GM15510 (cell line): ENCODE measurements around the gene DDX10.

Source experiments
- POLR2A ChIP-seq: IDR thresholded peaks from 3 replicates; pipeline ENCODE4 v1.6.1; 2011; ENCODE audit warnings: borderline replicate concordance; ENCODE audit not compliant: insufficient read length; ENCODE audit errors: extremely low read depth

DDX10 gene

DNA sequence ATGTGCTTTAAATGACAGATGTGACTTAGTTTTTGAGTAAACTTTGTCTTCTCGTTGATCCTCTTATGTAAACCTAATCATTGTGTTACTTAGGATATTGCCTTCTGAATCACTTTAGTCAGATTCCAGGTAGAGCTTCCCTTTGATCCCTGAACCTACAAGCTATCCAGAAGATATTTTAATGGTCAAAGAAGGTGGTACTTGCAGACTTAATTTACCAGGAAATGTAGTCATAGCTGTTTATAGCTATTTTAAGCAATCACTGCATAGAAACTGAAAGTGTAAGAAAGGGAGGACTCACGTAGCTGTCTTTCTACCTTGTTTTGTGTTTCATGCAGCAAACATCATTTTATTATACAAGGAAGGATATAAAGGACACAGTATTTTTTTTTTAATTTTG lies 189.5 kb downstream of the DDX10 start:
- TF ChIP-seq POLR2A = no peak

DNA sequence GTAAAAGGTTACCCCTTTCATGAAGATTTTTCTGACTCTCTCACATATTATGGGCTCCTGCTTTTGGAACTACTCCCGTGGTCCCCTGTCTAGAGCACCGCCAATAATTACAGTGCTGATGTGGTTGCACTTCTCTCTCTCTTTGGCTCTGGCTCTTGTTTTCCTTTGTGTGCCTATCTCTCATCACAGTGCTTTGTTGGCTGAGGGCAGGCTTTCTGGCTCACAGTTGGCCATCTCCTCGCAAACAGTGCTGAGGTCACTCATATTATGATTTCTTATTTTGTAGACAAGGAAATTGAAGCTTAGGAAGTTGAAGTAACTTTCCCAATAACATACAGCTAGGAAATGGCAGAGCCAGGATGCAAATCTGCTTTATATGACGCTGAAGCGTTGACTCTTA lies 192.5 kb downstream of the DDX10 start:
- no peak for TF ChIP-seq POLR2A

DNA sequence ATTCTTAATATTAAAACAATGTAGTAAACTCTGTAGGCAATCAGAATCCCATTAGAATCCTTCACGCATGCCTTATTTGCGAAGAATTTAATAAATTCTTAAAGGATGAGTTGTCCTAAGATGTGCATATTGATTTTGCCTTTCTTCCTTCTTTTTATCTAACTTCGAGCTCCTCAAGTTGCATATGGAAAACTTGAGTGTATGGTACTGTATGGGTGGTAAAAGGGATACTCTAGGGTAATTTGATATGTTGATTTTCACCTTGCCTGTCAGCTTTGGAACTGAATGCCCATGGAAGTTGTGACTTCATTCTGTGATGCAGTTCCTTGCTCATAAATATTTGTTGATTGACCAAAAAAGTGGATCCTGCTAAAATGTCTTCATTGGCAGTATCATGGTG lies 193.8 kb downstream of the DDX10 start:
- TF ChIP-seq POLR2A = no peak

DNA sequence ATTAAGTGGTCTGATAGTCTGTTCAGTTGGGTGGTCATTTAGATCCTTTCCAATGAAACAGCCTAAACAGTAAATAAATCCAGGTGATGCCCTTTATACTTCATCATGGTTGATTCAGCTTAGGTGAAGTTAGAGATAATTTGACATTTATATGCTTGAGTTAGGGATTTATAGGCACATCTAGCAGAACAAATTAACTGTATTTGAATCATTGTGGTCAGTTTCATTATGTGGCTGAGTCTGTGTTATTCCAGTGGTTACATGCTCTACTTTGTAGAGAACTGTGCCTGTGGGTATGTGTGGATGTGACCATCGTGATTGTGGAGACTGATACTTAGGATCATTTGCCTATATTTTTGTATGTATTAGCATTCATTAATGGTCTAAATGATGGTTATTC lies 194.6 kb downstream of the DDX10 start:
- TF ChIP-seq POLR2A = no peak

DNA sequence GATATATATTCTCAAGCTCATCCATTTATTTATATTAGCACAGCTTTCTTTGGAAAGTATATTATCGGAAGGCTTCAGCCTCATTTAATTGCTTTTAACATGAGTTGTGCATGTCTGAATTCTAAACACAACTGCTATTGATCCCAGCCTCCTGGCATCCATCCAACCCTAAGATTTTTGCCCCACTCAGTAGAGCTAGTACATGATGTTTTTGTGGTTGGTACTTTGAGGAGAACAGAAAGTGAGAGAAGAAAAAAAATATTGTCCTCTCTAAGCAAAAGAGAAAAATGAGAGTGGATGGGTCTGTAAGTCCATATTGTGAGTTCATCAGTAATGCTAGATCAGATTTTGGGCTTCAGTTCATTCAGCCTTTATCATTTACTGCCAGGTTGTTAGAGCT lies 198.7 kb downstream of the DDX10 start:
- no peak for TF ChIP-seq POLR2A

DNA sequence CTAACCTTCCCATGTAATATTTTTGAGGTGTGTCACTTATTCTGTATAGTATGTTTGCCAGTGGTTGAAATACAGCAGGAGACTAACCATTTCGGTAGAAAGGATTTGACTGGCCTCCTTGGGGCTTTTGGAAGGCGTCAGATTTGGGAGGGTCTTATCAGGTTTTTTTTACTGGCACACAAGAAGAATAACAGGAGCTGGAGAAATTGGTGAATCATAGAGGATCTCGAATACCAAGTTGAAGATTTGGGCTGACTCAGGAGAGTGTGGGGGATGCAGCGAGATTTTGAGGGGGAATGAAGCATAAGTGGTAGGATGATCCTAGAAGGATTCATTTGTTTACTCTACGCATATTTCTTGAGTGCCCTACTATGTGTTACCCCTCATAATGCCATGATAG lies 200.5 kb downstream of the DDX10 start:
- TF ChIP-seq POLR2A = no peak

DNA sequence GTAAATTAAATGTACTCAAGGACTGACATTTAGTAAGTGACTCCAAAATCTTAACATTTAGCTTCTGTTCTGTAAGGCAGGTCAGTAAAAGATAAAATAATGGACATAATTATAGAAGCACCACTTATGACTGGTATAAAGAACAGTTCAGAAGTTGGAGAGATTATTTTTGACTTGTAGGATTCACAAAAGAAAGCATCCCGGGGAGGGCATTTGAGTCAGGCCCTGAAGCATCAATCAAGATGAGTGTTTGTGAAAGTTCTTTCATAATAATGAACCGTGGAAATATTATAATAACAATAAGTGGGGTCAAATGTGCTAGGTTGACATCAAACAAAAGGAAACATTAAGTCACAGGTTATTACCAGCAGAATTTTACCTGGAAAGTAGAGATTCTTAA lies 201.9 kb downstream of the DDX10 start:
- TF ChIP-seq POLR2A = no peak

DNA sequence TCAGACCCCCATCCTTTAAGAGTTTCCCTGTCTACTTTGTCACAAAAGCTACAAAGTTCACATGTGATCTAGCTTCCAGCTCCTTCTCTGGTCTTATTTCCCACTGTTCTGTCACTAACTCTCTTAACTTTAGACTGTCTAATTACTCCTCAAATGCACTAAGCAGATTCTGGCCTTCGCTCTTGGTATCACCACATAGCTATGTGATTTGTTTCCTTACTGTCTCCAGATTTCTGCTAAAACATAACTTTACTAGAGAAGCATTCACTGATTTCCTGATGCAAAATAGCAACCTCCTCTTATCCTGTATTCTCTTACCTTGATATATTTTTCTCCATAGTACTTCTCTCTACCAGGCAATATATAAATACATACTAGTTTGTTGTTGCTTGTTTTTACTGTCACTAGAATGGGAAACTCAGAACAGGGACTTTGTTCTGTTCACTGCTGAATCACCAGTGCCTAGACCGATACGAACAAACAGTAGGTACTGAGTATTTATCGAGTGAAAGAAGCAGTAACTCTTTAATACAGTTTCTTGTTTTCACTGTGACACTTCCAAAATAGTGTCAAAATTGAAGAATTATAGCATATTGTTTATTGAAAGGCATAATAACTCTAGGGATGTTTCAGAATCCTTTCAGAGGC lies 205.6 kb downstream of the DDX10 start:
- TF ChIP-seq POLR2A = no peak

DNA sequence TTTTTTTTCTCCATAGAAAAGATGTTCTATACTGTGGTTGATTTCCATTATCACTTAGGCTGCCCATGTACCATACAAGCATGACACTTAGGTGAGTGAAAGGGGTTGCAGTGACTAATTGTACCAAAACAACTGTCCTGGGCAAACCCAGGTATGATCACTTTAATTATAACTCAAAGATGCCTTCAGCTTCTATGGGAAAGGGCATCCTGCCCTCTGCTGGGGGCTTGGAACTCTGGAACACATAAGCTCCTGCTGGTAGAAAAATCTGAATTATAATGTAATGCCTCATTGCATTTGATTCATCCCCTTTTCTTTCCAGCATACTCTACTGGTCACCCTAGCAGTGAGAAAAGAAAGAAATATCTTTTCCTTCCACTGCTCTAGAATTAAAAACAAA lies 206.3 kb downstream of the DDX10 start:
- no peak for TF ChIP-seq POLR2A

DNA sequence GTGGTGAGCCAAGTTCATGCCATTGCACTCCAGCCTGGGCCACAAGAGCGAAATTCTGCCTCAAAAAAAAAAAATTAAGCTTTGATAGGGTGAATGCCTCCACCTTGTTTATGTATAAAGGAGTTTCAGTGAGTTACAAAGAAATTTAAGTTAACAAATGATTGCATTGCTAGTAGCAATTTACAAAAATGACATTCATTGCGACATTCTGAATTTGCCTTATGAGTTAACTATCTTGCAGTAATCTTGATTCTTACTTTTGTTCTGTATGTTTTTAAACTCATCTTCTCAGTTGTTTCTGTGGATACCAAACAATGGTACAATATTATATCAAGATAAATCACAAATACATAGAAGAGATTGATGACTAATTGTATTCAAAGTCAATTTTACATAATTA lies 207.0 kb downstream of the DDX10 start:
- no peak for TF ChIP-seq POLR2A

DNA sequence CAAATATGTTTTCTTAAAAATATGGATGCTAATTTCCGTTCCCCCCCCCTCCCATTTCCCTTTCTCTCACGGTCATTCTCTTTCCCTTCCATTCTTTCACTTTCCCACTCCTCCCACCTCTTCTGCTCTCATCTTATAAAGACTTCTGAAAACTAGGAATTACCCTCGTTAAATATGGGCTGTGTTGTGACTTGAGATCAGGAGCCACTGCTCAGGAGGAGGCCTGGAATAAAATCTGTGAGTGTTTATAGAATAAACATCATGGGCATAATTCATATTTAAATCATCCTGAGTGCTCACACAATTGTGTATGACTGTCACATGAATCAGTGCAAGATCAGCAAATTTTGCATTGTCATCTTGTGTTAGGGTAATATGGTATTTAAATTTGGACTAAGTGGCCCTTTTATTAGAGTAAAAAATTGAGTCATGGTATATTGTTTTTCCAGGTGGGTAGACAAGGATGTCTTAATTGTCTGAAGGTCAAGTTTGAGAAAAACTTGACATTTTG lies 208.0 kb downstream of the DDX10 start:
- no peak for TF ChIP-seq POLR2A

DNA sequence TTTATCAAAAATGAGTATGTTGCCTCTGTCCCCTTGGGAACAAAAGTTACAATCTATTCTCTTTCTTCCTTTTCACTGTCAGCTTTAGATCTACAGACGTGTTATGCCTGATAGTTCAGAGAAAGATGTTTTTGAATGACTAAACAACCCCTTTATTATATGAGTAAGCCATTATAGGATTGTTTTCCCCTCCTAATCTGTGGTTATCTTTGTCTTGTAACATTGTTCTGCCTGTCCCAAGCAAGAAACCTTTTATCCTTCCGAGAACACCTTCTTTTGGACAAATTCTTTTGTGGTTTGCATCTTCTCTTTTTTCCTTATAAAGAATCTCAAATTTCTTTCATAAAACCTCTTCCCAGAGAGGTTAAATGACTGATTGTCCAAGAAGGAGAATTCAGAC lies 208.4 kb downstream of the DDX10 start:
- no peak for TF ChIP-seq POLR2A

DNA sequence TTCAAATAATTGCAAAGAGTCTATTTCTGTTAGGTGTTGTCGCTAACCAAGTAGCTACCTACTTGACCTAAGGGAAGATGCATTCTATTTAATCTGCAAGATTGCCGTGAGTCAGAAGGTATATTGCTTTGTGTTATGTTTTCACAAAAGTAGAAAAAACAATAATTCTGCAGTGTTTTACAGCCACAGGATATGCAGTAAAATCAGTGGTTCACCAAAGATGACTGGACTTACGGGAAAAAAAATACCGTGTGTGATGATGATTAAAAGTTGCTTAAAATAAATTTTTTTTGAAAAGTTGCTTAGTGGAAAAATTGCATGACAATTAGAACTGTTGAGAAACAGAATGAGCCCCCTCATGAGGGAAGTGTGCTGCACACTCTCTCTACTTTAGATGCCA lies 209.1 kb downstream of the DDX10 start:
- TF ChIP-seq POLR2A = no peak

DNA sequence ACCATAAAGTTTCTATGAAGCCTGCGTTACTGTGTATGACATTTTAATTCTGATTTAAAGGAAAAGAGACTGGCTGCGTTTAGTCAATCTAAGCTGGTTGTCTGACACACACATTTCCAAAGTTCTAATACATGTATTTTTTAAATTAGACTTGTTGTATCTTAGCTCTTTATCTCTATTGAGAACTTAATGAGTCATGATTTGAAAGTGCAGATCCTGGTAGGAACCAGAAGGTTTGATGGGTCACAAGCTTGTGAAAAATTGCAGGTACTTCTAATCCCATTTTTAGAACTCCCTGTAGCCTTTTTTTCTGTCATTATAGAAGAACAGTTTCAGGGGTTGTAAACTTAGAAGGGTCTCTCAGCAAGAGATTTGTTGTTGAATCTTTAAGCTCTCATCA lies 210.3 kb downstream of the DDX10 start:
- TF ChIP-seq POLR2A = no peak

DNA sequence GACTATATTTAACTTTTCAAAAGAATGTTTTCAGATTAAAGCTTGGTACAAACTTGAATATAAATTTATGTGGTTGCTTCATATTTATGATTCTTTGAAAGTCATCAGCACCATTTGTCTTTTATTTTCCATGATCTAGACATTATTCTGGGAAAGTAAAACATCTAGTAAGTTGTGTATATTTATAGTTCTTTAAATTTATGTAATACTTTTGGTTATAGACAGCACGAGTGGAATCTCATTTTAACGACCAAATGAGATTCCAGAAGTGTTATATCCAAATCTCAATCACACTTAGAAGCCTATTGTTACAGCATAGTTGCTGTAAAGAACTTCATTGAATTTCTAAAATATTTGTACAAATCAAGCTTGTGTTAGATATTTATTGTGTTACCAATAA lies 212.3 kb downstream of the DDX10 start:
- no peak for TF ChIP-seq POLR2A

DNA sequence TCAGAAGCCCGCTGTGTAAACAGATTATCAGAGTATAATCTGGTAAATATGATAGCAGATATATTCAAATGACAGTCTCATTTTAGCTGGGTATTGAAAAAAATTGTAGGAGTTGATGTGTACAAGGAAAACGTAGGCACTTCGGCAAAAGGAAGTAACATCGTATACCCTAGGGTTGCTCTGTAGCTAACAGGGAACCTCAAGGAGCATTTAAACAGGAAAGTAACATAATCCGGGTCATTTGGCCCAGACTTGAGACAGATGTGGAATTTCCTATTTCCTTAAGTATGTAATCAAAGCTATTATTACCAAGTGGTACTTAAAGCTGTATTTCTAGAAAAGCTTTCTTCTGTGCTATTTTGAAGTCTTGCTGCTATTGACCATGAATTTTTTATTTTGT lies 215.6 kb downstream of the DDX10 start:
- TF ChIP-seq POLR2A = no peak

DNA sequence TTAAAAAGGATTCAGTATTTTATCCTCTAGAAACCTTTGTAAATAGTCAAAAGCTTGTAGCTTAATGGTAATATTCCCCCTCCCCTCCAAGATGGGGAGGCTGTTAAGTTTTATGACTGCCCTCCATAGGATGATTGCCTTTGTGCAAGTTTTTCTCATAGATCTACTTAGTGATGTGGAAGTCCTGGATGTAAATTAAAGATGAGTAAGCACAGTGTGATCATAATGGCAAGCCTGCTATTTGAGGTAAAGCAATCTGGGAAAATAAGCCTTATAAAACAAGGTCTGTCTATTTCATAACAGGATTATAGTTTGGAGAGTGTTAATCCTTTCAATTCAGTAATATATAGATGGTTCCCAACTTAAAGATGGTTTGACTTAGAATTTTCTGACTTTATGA lies 216.3 kb downstream of the DDX10 start:
- TF ChIP-seq POLR2A = no peak
